AG04449 (cell line): Measurements from ENCODE around the gene NLGN1.
A peak's percentile ranks its signal among the peaks of the same experiment; 100 is the strongest.

Experiments
- CTCF ChIA-PET: fragments of 350-600 bp; formaldehyde crosslinking; extraction: SDS; loops from one replicate; lab custom pipeline; 2021; ENCODE audit warnings: antibody characterized with exemption; lab: Yijun Ruan, JAX
- POLR2A ChIA-PET: fragments of 400-600, 350-600 bp; formaldehyde crosslinking; extraction: SDS; loops from one replicate; lab custom pipeline; 2020; ENCODE audit warnings: antibody characterized with exemption, inconsistent platforms; lab: Yijun Ruan, JAX
- DNase-seq: peaks from one replicate; pipeline ENCODE4 v3.0.0-alpha.2; 2010; ENCODE audit warnings: low read depth, low spot score
- H3K4me3 ChIP-seq: 2 replicates; pipeline ENCODE4 v1.5.1; 2011; ENCODE audit warnings: low read depth, mild to moderate bottlenecking, control low read depth, low read length
- CTCF ChIP-seq: IDR thresholded peaks from one replicate; pipeline ENCODE4 v1.5.1; 2011; ENCODE audit warnings: mild to moderate bottlenecking, moderate library complexity, low read length, control low read depth, inconsistent platforms; ENCODE audit not compliant: insufficient read depth; ENCODE audit errors: missing control alignments

The NLGN1 gene

GRCh38 chr3:173402656-173403055, 5.1 kb downstream of the NLGN1 start:
- CTCF ChIA-PET = interaction anchor here (1.0 to 1.2 kb wide), 2 partner anchors 8 to 10 kb away, joined by 3 to 5 read pairs; no protein-coding TSS in a partner anchor
- DNase-seq = no peak
- POLR2A ChIA-PET = no interaction called here
- H3K4me3 ChIP-seq = no peak overlapping the region
- TF ChIP-seq CTCF = no peak

GRCh38 chr3:173403376-173403775, 5.8 kb downstream of the NLGN1 start:
- no peak for DNase-seq
- no peak overlapping the region for H3K4me3 ChIP-seq
- no peak for TF ChIP-seq CTCF
- ChIA-PET CTCF (interaction anchor here (1.0 to 3.1 kb wide), 3 partner anchors 8 to 587 kb away, joined by 3 to 13 read pairs (median 5); no protein-coding TSS in a partner anchor), POLR2A (no interaction called here)

DNA sequence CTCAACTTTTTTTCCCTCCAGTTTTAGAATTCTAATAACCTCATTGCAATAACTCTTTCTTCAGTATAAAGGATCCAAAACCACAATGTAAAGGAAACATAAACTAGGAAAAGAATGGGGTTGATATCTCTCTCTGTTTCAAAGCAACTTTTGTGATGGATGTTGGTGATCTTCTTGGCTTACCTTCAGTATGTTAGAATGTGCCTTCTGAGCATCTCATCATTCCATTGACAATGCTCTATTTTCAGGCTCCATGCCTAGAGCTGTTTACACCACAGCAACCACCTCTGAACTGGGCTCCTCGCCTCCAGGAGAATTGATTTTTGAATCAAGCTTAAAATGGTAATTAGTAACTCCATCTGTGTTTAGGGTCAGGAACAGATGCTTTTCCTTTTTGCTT, 6.6 kb downstream of the NLGN1 start:
- no peak for DNase-seq
- H3K4me3 ChIP-seq = no peak overlapping the region
- ChIA-PET POLR2A (no interaction called here), CTCF (interaction anchor here (1.0 to 3.1 kb wide), 3 partner anchors 7 to 586 kb away, joined by 3 to 13 read pairs (median 5); no protein-coding TSS in a partner anchor)
- no peak for TF ChIP-seq CTCF

GRCh38 chr3:173410436-173410835, 12.9 kb downstream of the NLGN1 start:
- no peak for DNase-seq
- TF ChIP-seq CTCF = no peak
- no peak overlapping the region for H3K4me3 ChIP-seq
- CTCF ChIA-PET = interaction anchor here (0.8 to 3.4 kb wide), 6 partner anchors 8 to 144 kb away, joined by 3 to 49 read pairs (median 8); no protein-coding TSS in a partner anchor
- POLR2A ChIA-PET = no interaction called here

GRCh38 chr3:173410849-173411248, 13.3 kb downstream of the NLGN1 start:
- ChIA-PET CTCF (interaction anchor here (0.8 to 3.4 kb wide), 10 partner anchors 7 to 661 kb away, joined by 3 to 49 read pairs (median 5); partner anchors contain the start of gene NLGN1), POLR2A (no interaction called here)
- DNase-seq = no peak
- H3K4me3 ChIP-seq = no peak overlapping the region
- no peak for TF ChIP-seq CTCF

DNA sequence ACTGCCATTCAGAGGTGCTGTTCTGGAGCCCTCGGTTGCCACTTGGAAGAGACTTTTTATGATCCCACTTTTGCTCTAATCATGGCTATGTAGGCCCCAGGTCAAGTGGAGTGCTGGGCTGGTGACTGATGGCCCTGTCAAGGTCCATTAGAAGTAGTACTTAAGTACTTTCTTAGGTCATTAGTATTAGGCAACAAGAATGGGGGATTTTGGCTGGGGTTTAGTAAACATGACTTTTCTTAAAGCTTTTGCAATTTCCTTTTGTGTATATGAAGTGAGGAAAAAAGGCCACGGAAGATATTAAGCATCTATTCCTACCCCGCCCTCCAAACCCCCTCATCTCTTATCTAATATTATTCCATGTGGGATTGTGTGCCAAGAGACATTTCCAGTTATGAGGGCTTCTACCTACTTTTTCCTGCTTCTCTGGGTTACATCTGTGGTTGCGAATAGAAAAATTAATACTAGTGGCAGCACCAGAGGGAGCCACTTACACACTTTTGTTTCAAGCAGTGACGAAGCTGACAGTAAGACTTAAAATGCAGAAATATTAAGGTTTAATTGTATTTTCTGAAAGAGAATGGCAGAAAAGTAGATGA, 13.9 kb downstream of the NLGN1 start:
- no peak for DNase-seq
- ChIA-PET POLR2A (no interaction called here), CTCF (interaction anchor here (0.9 to 3.4 kb wide), 12 partner anchors 8 to 660 kb away, joined by 3 to 49 read pairs (median 4); partner anchors contain the start of gene NLGN1)
- no peak overlapping the region for H3K4me3 ChIP-seq
- TF ChIP-seq CTCF = peak; percentile 39
